GM23338 (cell line): ENCODE results near the gene PSD.

Experiments used
- CTCF ChIP-seq, 2 experiments: fragments of 200-600 bp in 1 of 2; sonication (generic) in 1 of 2; conservative IDR thresholded peaks; 2 replicates each; pipeline versions ENCODE4 v1.5.1 to v1.6.1; 2016 to 2017; ENCODE audit warnings: antibody characterized with exemption in 2 of 2, low read depth in 2 of 2, mild to moderate bottlenecking in 2 of 2, moderate library complexity in 1 of 2
- ETS1 ChIP-seq: IDR thresholded peaks from 2 replicates; pipeline ENCODE4 v1.6.1; 2016; ENCODE audit warnings: antibody characterized with exemption
- EZH2 ChIP-seq: fragments of 200-600 bp; sonication (generic); IDR thresholded peaks from one replicate; pipeline ENCODE4 v1.8.0; 2017; ENCODE audit warnings: antibody characterized with exemption, mild to moderate bottlenecking, low read depth; ENCODE audit not compliant: unreplicated experiment
- EZH2phosphoT487 ChIP-seq: fragments of 200-600 bp; sonication (generic); IDR thresholded peaks from one replicate; pipeline ENCODE4 v1.8.1; 2018; ENCODE audit warnings: antibody characterized with exemption; ENCODE audit not compliant: unreplicated experiment
- JUNB ChIP-seq: IDR thresholded peaks from one replicate; pipeline ENCODE4 v1.6.1; 2016; ENCODE audit warnings: antibody characterized with exemption; ENCODE audit not compliant: unreplicated experiment
- POLR2AphosphoS5 ChIP-seq: IDR thresholded peaks from 2 replicates; pipeline ENCODE4 v1.6.1; 2016; ENCODE audit warnings: antibody characterized with exemption, low read depth
- REST ChIP-seq: IDR thresholded peaks from one replicate; pipeline ENCODE4 v1.6.1; 2018; ENCODE audit warnings: antibody characterized with exemption; ENCODE audit not compliant: unreplicated experiment
- STAT1 ChIP-seq: IDR thresholded peaks from one replicate; pipeline ENCODE4 v1.6.1; 2016; ENCODE audit warnings: antibody characterized with exemption; ENCODE audit not compliant: unreplicated experiment
- ZNF331 ChIP-seq: fragments of 250-450 bp; sonication (Bioruptor Pico); IDR thresholded peaks from 2 replicates; pipeline ENCODE4 v1.5.0; 2020; ENCODE audit warnings: low read depth, mild to moderate bottlenecking, moderate library complexity

GRCh38 chr10:102467971-102468438 lies 49.4 kb upstream of the PSD start:
- no peak for TF ChIP-seq REST
- no peak for TF ChIP-seq CTCF (conservative IDR thresholded peaks at IDR 0.05; ENCODE audit: low read depth in 2 of 2)
- no peak for TF ChIP-seq POLR2AphosphoS5
- TF ChIP-seq EZH2 = no peak
- TF ChIP-seq ZNF331 (CRISPR knock-in tag) = no peak
- no peak for TF ChIP-seq JUNB
- TF ChIP-seq EZH2phosphoT487 = no peak
- TF ChIP-seq STAT1 = no peak
- TF ChIP-seq ETS1 = no peak
